Ovary (tissue), 3 donors: ENCODE results near the gene MRPL22.

Experiments
- POLR2A ChIP-seq: fragments of 450-650 bp; IDR thresholded peaks from one replicate; pipeline ENCODE4 v1.6.1; 2017; ENCODE audit warnings: antibody characterized with exemption, mild to moderate bottlenecking, moderate library complexity
- TF ChIP-seq, protein P1 (sequence below), 3 donors: fragments of 450-650 bp in 2 of 3; fragments of 200-600 bp in 1 of 3; IDR thresholded peaks; one replicate each; pipeline versions ENCODE4 v1.5.1 to v1.8.0; 2016 to 2022; ENCODE audit warnings: antibody characterized with exemption in 3 of 3, mild to moderate bottlenecking in 1 of 3
- donor health status: DM: no; HTN: no; CAD: no.

DNA sequence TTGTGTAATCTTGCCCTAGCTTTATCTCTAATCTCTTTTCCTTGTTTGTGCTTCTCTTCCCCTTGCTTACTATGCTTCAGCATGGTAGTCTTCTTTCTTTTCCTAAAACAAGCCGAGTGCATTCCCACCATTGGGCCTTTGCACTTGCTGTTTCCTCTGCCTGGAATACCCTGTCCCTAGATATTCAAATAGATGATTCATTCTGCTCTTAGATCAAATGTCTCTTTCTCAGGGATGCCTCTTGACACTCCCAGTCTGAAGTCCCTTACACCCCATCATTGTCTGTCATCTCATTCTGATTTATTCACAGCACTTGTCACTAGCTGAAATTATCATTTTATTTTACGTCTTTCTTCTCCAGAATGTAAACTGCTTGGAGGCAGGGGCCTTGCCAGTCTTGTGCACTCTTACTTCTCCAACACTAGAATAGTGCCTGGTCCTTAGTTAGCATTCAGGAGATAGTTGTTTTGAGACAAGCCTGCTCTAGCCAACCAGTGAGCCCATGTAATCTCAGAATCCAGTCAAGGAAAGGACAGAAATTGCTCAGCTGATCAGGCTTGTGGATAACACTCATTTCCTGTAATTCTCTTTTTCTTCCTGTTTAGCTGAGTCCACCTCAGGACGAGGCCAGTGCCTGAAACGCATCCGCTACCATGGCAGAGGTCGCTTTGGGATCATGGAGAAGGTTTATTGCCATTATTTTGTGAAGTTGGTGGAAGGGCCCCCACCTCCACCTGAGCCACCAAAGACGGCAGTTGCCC lies 25.4 kb downstream of the MRPL22 start:
- TF ChIP-seq, protein P1, sequence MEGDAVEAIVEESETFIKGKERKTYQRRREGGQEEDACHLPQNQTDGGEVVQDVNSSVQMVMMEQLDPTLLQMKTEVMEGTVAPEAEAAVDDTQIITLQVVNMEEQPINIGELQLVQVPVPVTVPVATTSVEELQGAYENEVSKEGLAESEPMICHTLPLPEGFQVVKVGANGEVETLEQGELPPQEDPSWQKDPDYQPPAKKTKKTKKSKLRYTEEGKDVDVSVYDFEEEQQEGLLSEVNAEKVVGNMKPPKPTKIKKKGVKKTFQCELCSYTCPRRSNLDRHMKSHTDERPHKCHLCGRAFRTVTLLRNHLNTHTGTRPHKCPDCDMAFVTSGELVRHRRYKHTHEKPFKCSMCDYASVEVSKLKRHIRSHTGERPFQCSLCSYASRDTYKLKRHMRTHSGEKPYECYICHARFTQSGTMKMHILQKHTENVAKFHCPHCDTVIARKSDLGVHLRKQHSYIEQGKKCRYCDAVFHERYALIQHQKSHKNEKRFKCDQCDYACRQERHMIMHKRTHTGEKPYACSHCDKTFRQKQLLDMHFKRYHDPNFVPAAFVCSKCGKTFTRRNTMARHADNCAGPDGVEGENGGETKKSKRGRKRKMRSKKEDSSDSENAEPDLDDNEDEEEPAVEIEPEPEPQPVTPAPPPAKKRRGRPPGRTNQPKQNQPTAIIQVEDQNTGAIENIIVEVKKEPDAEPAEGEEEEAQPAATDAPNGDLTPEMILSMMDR (IDR thresholded peaks at IDR 0.05) = no peak
- TF ChIP-seq POLR2A = no peak
